A549 (cell line): ENCODE data around the gene KLHL29. TPM values are rescaled to one million over a fixed set of nuclear protein-coding genes. Genes with fewer than 3 reads are reported as not detected.
A peak's percentile ranks its signal among the peaks of the same experiment; 100 is the strongest.

Experiments
- ATAC-seq, 2 experiments: fragments of 200-7000 bp in 1 of 2; fragments of >200 bp in 1 of 2; cut with Nextera tagmentation in 1 of 2; cut with Tn5 transposase in 1 of 2; 3 replicates each; pipeline versions ENCODE4 v1.8.0 to v1.9.1; 2018 to 2020; ENCODE audit warnings: mild to moderate bottlenecking in 1 of 2, moderate library complexity in 1 of 2
- CTCF ChIA-PET: fragments of 300-600 bp; sonication (Branson Sonifier 250); formaldehyde crosslinking; extraction: SDS; loops from one replicate; lab custom pipeline; 2021; ENCODE audit warnings: antibody characterized with exemption, inconsistent platforms; lab: Yijun Ruan, JAX
- POLR2A ChIA-PET: fragments of 350-600 bp; formaldehyde crosslinking; extraction: SDS; loops from one replicate; lab custom pipeline; 2021; ENCODE audit warnings: antibody characterized with exemption, inconsistent platforms; lab: Yijun Ruan, JAX
- DNase-seq, 2 experiments: peaks; one replicate each; pipeline versions ENCODE4 v3.0.0 to v3.0.0-alpha.2; 2011 to 2016; ENCODE audit warnings: low read depth in 1 of 2, low spot score in 1 of 2
- FAIRE-seq: peaks from 2 replicates; lab custom pipeline; 2011; peaks lifted over from hg19 to GRCh38; lab: Jason Lieb, UNC
- H3K27ac ChIP-seq, 2 experiments: fragments of >200 bp; sonication (Bioruptor Twin); formaldehyde crosslinking; 3 replicates each; pipeline ENCODE4 v1.5.1; 2016 to 2017
- H3K4me1 ChIP-seq: fragments of >200 bp; sonication (Bioruptor Twin); formaldehyde crosslinking; 3 replicates; pipeline ENCODE4 v1.6.1; 2016
- H3K4me2 ChIP-seq: fragments of >200 bp; sonication (Bioruptor Twin); formaldehyde crosslinking; 3 replicates; pipeline ENCODE4 v1.6.1; 2016
- H3K4me3 ChIP-seq: fragments of >200 bp; sonication (Bioruptor Twin); formaldehyde crosslinking; 3 replicates; pipeline ENCODE4 v1.5.1; 2016
- H3K9me3 ChIP-seq: fragments of >200 bp; sonication (Bioruptor Twin); formaldehyde crosslinking; 3 replicates; pipeline ENCODE4 v1.6.1; 2016
- CBX2 ChIP-seq: fragments of 200-600 bp; sonication (generic); IDR thresholded peaks from 2 replicates; pipeline ENCODE4 v1.6.1; 2016; ENCODE audit warnings: low read depth, mild to moderate bottlenecking, borderline replicate concordance
- CHD4 ChIP-seq: fragments of 200-600 bp; sonication (generic); IDR thresholded peaks from 2 replicates; pipeline ENCODE4 v1.6.1; 2016; ENCODE audit warnings: antibody characterized with exemption, mild to moderate bottlenecking, borderline replicate concordance
- EHF ChIP-seq: fragments of 250-450 bp; sonication (Bioruptor Pico); IDR thresholded peaks from 2 replicates; pipeline ENCODE4 v1.5.0; 2020; ENCODE audit warnings: mild to moderate bottlenecking
- EP300 ChIP-seq, 2 experiments: fragments of >200 bp; sonication (Bioruptor Twin); formaldehyde crosslinking; IDR thresholded peaks; 2 replicates in 1 of 2; 3 replicates in 1 of 2; pipeline ENCODE4 v1.6.1; 2016 to 2017
- GATA3 ChIP-seq: IDR thresholded peaks from 2 replicates; pipeline ENCODE4 v1.6.1; 2012; ENCODE audit warnings: borderline replicate concordance
- MYC ChIP-seq: IDR thresholded peaks from 2 replicates; pipeline ENCODE4 v1.6.1; 2012; ENCODE audit warnings: mild to moderate bottlenecking, inconsistent platforms, low read length, improper control_type of control experiment, borderline replicate concordance
- PHF8 ChIP-seq: fragments of 200-600 bp; sonication (generic); IDR thresholded peaks from 2 replicates; pipeline ENCODE4 v1.6.1; 2016; ENCODE audit warnings: low read depth, mild to moderate bottlenecking, antibody characterized with exemption, moderate library complexity, borderline replicate concordance
- RFX5 ChIP-seq: fragments of 450-650 bp; IDR thresholded peaks from 2 replicates; pipeline ENCODE4 v1.7.1; 2014; ENCODE audit warnings: antibody characterized with exemption, mild to moderate bottlenecking, moderate library complexity
- RNF2 ChIP-seq: fragments of 200-600 bp; sonication (generic); IDR thresholded peaks from 2 replicates; pipeline ENCODE4 v1.6.1; 2016; ENCODE audit warnings: low read depth, mild to moderate bottlenecking, antibody characterized with exemption, moderate library complexity, borderline replicate concordance
- ZFP36 ChIP-seq: fragments of 450-650 bp; IDR thresholded peaks from 2 replicates; pipeline ENCODE4 v1.6.1; 2014; ENCODE audit warnings: borderline replicate concordance; ENCODE audit not compliant: partially characterized antibody
- WGBS: methylation state at CpG from one replicate; pipeline ENCODE4 v1.1.6; 2017; ENCODE audit errors: missing lambda C conversion rate; 5-methylcytosine and 5-hydroxymethylcytosine counted together
- polyA plus RNA-seq, 4 experiments: library from polyadenylated mRNA; depleted of rRNA in 3 of 4; stranded (reverse); fragments of >200 nt; fragmentation: RNase III in 1 of 4; extraction: RNeasy Plus Mini Kit Qiagen cat#74134 plus additional on column Dnase treatment in 1 of 4; gene quantifications; 2 replicates in 3 of 4; 3 replicates in 1 of 4; pipeline ENCODE4 v1.2.3, GENCODE V29; 2011 to 2017
- TF ChIP-seq, protein P1 (sequence below): IDR thresholded peaks from 2 replicates; pipeline ENCODE4 v1.6.1; 2012
- TF ChIP-seq, protein P2 (sequence below): IDR thresholded peaks from 2 replicates; pipeline ENCODE4 v1.6.1; 2012; ENCODE audit warnings: low read depth, borderline replicate concordance

The KLHL29 gene
- polyA plus RNA-seq, 2 of the 4 experiments (the other 2 are of a cell fraction) = 1.3 to 2.5 TPM

DNA sequence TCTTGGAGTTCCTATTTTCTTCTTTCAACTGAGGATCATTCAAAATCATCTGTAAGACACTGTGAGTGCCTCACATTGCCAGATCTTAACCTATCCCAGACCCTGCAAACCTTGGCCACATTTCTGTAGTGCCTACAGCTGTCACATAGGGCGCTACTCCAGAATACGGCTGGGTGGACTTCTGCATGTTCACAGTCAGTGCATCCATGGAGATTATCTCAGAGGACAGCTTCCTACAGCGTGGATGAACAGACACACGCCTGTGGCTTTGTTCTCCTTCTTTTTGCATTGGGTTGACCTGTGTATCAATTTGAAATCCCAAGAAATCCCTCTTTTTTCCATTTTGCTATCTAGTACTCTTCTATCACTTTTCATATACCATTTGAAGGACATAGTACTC, 1.9 kb upstream of the KLHL29 start:
- TF ChIP-seq CBX2 = no peak
- no peak for TF ChIP-seq GATA3
- TF ChIP-seq EP300 (IDR thresholded peaks at IDR 0.05) = no peak
- no peak overlapping the region for H3K4me2 ChIP-seq
- 92% methylated on average over 4 of the region's 4 CpGs for WGBS
- FAIRE-seq (no peak), DNase-seq (no peak), ATAC-seq (no peak)
- H3K4me1 ChIP-seq = peaks cover 15% of the 10 kb centered on the region
- POLR2A ChIA-PET = no interaction called here
- H3K4me3 ChIP-seq = no peak overlapping the region
- H3K9me3 ChIP-seq = no peaks in the 10 kb centered on the region
- no peak overlapping the region for H3K27ac ChIP-seq
- CTCF ChIA-PET = interaction anchor here (1.7 kb wide), 1 partner anchor 76 kb away, joined by 4 read pairs; no protein-coding TSS in a partner anchor

GRCh38 chr2:23385351-23385747, 370 bp downstream of the KLHL29 start:
- POLR2A ChIA-PET = interaction anchor here (0.5 to 1.4 kb wide), 2 partner anchors 12 to 668 kb away, joined by 3 to 4 read pairs; no protein-coding TSS in a partner anchor
- H3K27ac ChIP-seq = peak overlapping the region; percentile 71 to 90
- H3K9me3 ChIP-seq = no peaks in the 10 kb centered on the region
- H3K4me1 ChIP-seq = peaks cover 14% of the 10 kb centered on the region
- TF ChIP-seq ZFP36 (peak; percentile 53), PHF8 (no peak), RNF2 (peak; percentile 31; the same call in 1 of the 2 replicates)
- TF ChIP-seq, protein P1, sequence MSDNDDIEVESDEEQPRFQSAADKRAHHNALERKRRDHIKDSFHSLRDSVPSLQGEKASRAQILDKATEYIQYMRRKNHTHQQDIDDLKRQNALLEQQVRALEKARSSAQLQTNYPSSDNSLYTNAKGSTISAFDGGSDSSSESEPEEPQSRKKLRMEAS = no peak
- TF ChIP-seq, all 56 proteins: peak for 2
- CTCF ChIA-PET = no interaction called here
- FAIRE-seq (no peak), ATAC-seq (peak; percentile 56 to 65), DNase-seq (peak; percentile 42 to 76)
- Histone ChIP-seq H3K4me3 (peak overlapping the region; percentile 73), H3K4me2 (peak overlapping the region; percentile 96)
- 3% methylated on average over 14 of the region's 52 CpGs for WGBS

DNA sequence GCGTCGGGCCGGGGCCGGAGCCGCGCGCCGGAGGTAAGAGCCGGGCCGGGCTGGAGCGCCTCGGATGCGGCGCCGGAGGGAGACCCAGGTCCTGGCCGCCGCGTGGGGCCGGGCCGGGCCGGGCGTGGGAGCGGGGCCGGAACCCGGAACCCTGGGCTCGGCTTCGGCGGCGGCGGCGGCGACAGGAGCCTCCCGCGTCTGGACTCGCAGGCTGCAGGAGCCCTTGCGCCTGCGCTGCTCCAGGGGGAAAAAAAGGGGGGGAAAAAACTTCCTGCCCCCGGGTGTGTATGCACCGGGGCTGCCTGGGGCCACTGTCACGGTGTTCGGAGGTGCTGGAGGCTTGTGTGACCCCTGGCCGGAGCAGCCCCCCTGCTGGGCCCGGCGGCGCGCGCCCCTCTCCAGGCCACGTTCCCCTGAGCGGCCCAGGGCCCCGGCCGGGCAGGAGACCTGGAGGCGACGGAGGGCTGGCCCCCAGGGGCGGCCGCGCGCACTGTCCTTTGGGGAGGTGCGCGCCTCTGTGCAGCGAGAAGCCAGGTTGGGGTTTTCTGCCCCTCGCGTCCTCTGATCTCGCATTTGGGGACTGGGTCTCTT, 864 bp downstream of the KLHL29 start:
- TF ChIP-seq, protein P2, sequence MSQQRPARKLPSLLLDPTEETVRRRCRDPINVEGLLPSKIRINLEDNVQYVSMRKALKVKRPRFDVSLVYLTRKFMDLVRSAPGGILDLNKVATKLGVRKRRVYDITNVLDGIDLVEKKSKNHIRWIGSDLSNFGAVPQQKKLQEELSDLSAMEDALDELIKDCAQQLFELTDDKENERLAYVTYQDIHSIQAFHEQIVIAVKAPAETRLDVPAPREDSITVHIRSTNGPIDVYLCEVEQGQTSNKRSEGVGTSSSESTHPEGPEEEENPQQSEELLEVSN = peak; percentile 78; the same call in 1 of the 2 replicates
- TF ChIP-seq RNF2 (peak; percentile 5; the same call in 1 of the 2 replicates), MYC (no peak)
- peak overlapping the region; percentile 96 for H3K4me2 ChIP-seq
- ChIA-PET CTCF (interaction anchor here (1.2 to 1.5 kb wide), 3 partner anchors 11 to 372 kb away, joined by 3 to 5 read pairs (median 3); no protein-coding TSS in a partner anchor), POLR2A (no interaction called here)
- no peak for FAIRE-seq
- peak; percentile 25 to 65 for DNase-seq
- peaks cover 9% of the 10 kb centered on the region for H3K4me1 ChIP-seq
- no peaks in the 10 kb centered on the region for H3K9me3 ChIP-seq
- 6% methylated on average over 17 of the region's 63 CpGs for WGBS
- peak; percentile 46 to 50 for ATAC-seq
- H3K4me3 ChIP-seq = peak overlapping the region; percentile 73
- peak overlapping the region; percentile 71 to 90 for H3K27ac ChIP-seq

DNA sequence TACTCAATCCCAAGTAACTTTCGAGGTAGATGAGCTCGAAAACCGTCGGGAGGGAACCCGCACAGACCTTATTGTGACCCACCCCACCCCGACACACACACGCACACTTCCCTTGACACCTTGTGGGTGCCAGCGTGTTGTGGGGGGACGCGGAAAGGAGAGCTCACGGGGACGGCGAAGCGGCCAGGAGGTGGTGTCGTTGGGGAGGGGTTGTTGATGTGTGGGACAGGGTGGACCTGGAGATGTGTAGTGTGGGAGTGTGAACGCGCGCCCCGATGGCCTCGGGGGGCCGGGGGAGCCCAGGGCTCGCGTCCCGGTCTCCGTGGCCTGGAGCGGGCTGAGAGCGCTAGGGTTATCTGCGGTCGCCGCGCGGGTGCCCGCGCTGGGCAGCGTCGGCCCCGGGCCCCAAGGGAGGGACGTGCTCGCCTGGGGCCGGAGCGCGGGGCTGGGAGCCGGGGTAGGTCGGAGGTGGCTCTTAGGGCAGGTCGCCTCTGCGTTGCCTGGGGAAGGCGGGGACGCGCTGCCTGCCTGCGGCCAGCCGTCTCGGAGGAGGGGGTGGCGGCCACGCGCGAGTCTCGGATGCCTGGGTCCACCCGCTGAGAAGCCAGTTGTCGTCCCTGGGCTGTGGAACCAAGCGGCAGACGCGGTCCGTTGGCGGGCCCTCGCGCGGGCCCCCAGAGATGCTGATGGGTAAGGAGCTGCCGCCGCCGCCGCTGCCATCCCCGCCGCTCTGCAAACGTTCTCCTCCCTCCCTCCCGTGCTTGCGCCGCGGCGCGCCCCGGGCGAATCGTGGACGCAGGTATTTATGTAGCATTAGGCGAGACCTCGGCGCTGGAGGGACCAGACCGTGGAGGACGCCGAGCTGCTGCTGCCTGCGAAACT, 1.6 kb downstream of the KLHL29 start:
- no peaks in the 10 kb centered on the region for H3K9me3 ChIP-seq
- FAIRE-seq (no peak), DNase-seq (peak; percentile 24 to 35), ATAC-seq (peak; percentile 26 to 64; a peak in 5 of 6 replicates)
- 5% methylated on average over 57 of the region's 91 CpGs for WGBS
- no peak for TF ChIP-seq RFX5
- peak; percentile 37; the same call in 1 of the 2 replicates for TF ChIP-seq RNF2
- TF ChIP-seq CHD4 = no peak
- TF ChIP-seq EHF (CRISPR knock-in tag) = no peak
- ChIA-PET POLR2A (no interaction called here), CTCF (interaction anchor here (1.2 to 1.5 kb wide), 3 partner anchors 10 to 372 kb away, joined by 3 to 5 read pairs (median 3); no protein-coding TSS in a partner anchor)
- peaks cover 2% of the 10 kb centered on the region; the same call in 2 of the 3 replicates for H3K4me1 ChIP-seq
- H3K27ac ChIP-seq = peak overlapping the region; percentile 71 to 90; a peak in 5 of 6 replicates
- H3K4me2 ChIP-seq = peak overlapping the region; percentile 96
- peak overlapping the region; percentile 73 for H3K4me3 ChIP-seq
